Measurements from ENCODE around the gene PM20D1.
"Not testable (repeated sequence)": the region's sequence is repeated elsewhere in the genome, so short reads cannot be mapped to it uniquely, and the experiment has no call there.

The PM20D1 gene

DNA sequence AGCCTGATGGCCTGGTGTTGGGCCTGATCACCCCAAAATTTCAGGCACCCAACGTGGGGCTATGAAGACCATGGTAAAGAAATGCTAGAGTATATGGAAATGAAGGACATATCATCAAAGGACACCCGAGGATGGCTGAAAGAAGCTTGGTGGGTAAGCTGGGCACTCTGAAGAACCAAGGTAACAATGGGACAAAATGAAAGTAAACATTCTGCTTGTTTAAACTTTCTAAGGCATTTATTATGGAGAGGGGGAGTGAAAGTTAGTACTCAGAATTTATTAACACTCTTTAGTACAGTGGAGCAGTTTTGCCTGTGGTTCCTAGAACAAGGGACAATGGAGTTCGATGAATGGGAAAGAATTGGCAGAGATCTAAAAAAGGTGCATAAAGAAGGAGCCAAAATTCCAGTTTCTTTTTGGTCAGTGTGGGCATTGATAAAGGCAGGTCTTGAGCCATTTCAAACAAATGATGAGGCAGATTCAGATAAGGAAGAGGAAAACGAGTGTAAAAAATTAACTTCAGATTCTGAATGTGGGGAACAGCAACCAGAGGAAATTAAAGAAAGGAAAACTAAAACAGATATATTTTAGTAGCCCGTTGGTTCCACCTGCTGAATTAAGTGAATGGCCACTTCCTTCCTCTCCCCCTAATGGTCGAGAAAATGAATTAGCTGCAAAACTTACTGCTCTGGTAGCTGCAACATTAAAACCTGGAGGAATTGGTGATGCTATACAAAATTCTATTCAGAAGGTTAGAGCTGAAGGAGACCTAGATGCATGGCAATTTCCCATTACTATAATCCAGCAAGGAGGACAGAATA lies 8.4 kb upstream of the PM20D1 start:
- Mint-ChIP-seq H3K4me3 (peak overlapping the region; percentile 50), H3K27me3 (no peaks in the 10 kb centered on the region), H3K4me1 (peaks cover 14% of the 10 kb centered on the region), H3K36me3 (peaks cover 2% of the 10 kb centered on the region), H3K9me3 (peaks cover 12% of the 10 kb centered on the region), H3K27ac (peak overlapping the region; percentile 64)
- DNase-seq (ENCODE audit: low spot score in 2 of 2) (no peak), ATAC-seq (ENCODE audit: low read depth) (no peak)

DNA sequence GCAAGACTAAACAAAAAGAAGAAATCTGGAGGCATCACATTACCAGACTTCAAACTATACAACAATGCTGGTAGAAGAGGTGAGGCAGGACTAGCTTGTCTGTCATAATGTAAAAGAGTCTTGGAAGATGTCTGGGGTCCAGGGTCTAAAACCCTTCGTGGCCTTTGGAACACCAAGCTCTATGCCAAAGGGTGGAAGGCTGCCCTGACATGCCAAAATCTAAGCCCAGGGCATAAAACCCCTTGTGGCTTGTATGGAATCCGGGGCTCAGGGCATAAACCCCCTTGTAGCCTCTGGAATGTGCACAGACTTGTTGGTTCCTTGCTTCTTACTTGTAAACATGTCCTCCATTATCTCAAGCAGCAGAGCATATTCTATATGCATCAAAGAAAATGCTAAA lies 7.6 kb upstream of the PM20D1 start:
- not testable (repeated sequence) for H3K4me3 Mint-ChIP-seq; H3K27ac Mint-ChIP-seq; ATAC-seq (ENCODE audit: low read depth); H3K27me3 Mint-ChIP-seq; H3K36me3 Mint-ChIP-seq; DNase-seq (ENCODE audit: low spot score in 2 of 2)
- Mint-ChIP-seq H3K9me3 (peaks cover 12% of the 10 kb centered on the region), H3K4me1 (peaks cover 14% of the 10 kb centered on the region)

DNA sequence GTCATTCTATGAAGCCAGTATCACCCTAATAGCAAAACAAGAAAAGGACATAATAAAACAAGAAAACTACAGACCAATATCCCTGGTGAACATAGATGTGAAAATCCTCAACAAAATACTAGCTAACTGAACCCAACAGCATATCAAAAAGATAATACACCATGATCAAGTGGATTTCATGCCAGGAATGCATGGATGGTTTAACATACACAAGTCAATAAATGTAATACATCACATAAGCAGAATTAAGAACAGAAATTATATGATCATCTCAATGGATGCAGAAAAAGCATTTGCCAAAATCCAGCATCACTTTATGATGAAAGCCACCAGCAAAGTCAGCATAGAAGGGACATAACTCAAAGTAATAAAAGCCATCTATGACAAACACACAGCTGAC lies 6.5 kb upstream of the PM20D1 start:
- Mint-ChIP-seq H3K36me3 (peaks cover 4% of the 10 kb centered on the region), H3K9me3 (peaks cover 13% of the 10 kb centered on the region), H3K4me3 (no peak overlapping the region), H3K27ac (no peak overlapping the region), H3K27me3 (peaks cover 2% of the 10 kb centered on the region), H3K4me1 (peaks cover 14% of the 10 kb centered on the region)
- ATAC-seq (ENCODE audit: low read depth) (no peak), DNase-seq (ENCODE audit: low spot score in 2 of 2) (no peak)

DNA sequence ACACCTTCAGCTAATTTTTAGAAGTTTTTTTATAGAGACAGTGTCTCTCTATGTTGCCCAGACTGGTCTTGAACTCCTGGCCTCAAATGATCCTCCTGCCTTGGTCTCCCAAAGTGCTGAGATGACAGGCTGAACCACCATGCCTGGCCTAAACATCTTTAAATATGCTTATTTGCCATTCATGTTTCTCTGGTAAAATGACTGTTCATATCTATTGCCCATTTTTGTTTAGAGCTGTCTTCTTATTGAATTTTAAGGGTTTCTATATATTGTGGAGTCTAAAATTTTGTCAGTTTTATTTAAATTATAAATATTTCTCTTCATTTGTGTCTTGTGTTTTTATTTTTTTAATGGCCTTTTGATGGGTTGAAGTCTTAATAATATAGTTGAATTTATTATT lies 3.0 kb upstream of the PM20D1 start:
- Mint-ChIP-seq H3K4me1 (peaks cover 4% of the 10 kb centered on the region), H3K36me3 (peaks cover 4% of the 10 kb centered on the region), H3K27ac (no peak overlapping the region), H3K9me3 (peaks cover 13% of the 10 kb centered on the region), H3K27me3 (peaks cover 2% of the 10 kb centered on the region), H3K4me3 (no peak overlapping the region)
- ATAC-seq (ENCODE audit: low read depth) (no peak), DNase-seq (ENCODE audit: low spot score in 2 of 2) (no peak)

DNA sequence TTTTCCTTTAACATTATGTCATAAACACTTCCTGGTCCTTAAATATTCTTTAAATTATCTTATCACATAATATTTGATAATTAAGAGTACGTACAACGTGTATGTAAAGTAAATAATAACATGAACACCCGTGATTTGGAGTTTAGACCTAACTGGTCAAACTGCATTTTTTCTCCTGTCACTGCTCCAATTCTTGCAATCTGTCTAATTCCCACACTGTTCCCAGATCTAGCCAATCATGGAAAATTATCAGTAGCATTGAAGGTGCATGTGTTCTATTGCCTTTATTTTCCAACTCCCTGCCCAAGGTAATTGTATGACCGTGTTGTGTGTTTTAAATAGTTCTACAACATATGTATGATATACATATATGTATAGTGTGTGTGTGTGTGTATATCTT lies 2.1 kb upstream of the PM20D1 start:
- H3K27ac Mint-ChIP-seq = no peak overlapping the region
- peaks cover 13% of the 10 kb centered on the region for H3K9me3 Mint-ChIP-seq

DNA sequence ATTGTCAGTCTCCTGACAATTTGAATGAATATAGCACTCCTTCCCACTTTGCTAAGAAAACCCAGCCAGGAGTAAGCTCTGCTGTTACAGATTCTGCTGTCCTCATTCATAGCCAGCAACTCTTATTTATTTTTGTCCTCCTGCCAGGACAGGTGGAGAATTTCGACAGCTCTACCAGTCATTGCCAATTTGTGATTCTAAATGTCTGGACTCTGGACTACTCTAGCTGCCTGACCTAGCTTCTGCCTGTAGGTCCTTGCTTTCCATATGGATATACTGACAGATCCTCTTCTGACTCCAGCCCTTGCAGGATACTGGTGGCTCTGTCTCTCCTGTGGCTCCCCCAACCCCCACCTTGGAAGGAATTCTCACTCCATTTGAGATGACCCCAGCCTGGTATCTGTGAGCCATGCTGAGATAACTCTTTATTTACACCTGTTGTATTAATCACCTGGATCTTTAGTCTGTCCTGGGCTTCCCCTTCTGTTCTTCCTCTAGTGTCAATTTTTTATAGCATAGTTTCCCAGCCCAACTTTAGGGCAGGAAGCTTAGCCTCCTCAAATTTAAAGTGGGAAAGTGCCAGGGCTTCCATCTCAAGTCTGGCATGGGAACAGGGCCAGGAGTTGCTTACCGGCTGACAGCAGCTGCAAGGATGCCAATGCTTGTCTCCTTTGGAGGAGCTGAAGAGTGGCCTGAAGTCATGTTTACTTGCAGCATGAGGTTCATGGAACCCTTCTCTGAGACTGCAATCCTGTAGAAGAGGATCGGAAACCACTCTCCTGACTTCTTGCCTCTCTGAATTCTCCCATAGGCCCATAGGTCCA lies 6.7 kb downstream of the PM20D1 start:
- Mint-ChIP-seq H3K9me3 (no peaks in the 10 kb centered on the region), H3K36me3 (peaks cover 4% of the 10 kb centered on the region), H3K27me3 (no peaks in the 10 kb centered on the region), H3K27ac (no peak overlapping the region), H3K4me1 (no peaks in the 10 kb centered on the region), H3K4me3 (no peak overlapping the region)
- no peak for DNase-seq (ENCODE audit: low spot score in 2 of 2)
- ATAC-seq (ENCODE audit: low read depth) = no peak

More for the DNA sequence above, 2.1 kb upstream of the PM20D1 start:
- no peaks in the 10 kb centered on the region for H3K4me1 Mint-ChIP-seq
- no peak for DNase-seq (ENCODE audit: low spot score in 2 of 2)
- no peak for ATAC-seq (ENCODE audit: low read depth)
- H3K4me3 Mint-ChIP-seq = no peak overlapping the region
- peaks cover 2% of the 10 kb centered on the region for H3K27me3 Mint-ChIP-seq
- peaks cover 4% of the 10 kb centered on the region for H3K36me3 Mint-ChIP-seq

DNA sequence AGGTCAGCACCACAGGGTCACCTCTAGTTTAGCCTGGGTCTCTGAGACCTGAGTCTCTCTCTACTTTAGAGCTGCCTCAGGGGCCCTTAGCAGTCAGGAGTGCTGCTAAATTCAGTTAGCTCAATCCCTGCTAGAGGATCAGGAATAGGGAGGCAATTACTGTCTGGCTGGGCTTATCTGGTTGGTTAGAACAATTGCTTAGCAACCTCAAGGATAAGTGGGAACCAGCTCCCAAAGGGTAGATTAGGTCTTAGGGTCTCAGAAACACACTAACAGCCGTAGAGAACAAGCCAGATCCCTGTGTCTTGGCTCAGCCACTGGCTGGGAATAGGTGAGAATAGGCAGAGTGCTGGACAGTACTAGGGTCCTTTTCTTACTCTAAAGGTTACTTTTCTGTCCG lies 7.7 kb downstream of the PM20D1 start:
- Mint-ChIP-seq H3K27ac (no peak overlapping the region), H3K9me3 (no peaks in the 10 kb centered on the region), H3K4me3 (no peak overlapping the region), H3K27me3 (no peaks in the 10 kb centered on the region), H3K36me3 (peaks cover 4% of the 10 kb centered on the region), H3K4me1 (no peaks in the 10 kb centered on the region)
- DNase-seq (ENCODE audit: low spot score in 2 of 2) = no peak
- ATAC-seq (ENCODE audit: low read depth) = no peak

DNA sequence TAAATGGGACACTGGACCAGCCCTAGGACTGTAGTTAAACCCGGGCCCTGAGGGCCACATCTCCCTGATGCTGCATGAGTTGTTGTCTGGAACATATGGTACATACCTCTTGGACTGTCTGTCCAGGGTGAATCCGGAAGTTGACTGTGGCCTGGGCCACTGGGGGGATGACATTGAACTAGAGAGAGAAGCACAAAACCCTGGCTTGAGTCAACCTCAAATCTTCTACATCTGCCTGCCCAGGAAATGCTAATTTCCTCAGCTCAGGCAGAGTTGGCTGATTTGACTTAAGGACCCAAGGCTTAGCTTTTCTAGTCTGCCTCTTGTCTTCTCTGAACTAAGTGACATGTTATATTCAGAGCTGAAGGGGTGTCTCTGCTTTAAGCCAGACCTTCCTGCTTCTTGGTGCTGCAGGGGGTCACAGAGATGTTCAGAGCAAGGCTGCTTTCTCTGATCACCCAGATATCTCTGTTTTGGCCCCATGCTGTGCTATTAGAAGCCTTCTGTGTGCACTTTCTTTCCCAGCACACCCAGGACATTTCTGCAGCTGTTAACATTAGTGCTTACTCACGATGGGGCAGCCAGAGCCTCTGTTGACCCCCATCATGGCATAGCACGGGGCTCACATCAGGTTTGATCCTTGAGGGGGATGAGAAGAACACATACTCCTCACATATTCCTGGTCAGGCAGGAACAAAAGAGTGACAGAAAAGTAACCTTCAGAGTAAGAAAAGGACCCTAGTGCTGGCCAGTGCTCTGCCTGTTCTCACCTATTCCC lies 9.6 kb downstream of the PM20D1 start:
- Mint-ChIP-seq H3K4me1 (no peaks in the 10 kb centered on the region), H3K27me3 (no peaks in the 10 kb centered on the region), H3K27ac (no peak overlapping the region), H3K36me3 (peaks cover 4% of the 10 kb centered on the region), H3K4me3 (no peak overlapping the region), H3K9me3 (no peaks in the 10 kb centered on the region)
- no peak for DNase-seq (ENCODE audit: low spot score in 2 of 2)
- ATAC-seq (ENCODE audit: low read depth) = no peak

DNA sequence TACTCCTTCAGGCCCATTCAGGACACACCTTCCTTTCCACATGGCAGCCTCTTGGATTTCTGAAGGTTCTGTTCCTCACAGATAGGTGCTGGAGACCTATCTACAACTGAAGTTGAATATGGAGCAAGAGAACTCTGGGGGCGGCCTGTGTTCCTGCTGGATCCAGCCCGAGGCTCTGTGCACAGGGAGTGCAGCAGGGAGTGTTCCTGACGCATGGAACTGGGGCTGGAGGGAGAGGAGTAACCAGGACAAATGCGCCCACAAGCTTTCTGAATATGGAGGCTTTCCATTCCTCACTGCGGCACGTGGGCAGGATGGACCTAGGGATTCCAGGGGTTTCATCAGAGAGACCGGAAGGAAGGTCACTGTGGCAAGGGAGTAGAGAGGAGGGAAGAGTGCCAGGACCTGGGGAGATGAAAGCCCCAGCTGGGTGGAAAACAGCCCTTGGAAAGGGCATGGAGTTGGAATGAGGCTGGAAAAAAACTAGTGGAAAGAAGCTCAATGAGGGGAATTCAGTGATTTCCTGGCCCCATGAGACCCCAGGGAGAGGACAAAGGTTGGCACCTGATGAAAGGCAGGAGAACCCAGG lies 12.5 kb downstream of the PM20D1 start:
- Mint-ChIP-seq H3K36me3 (no peaks in the 10 kb centered on the region), H3K4me3 (no peak overlapping the region), H3K4me1 (no peaks in the 10 kb centered on the region), H3K27ac (no peak overlapping the region), H3K9me3 (no peaks in the 10 kb centered on the region), H3K27me3 (no peaks in the 10 kb centered on the region)
- no peak for ATAC-seq (ENCODE audit: low read depth)
- DNase-seq (ENCODE audit: low spot score in 2 of 2) = no peak

DNA sequence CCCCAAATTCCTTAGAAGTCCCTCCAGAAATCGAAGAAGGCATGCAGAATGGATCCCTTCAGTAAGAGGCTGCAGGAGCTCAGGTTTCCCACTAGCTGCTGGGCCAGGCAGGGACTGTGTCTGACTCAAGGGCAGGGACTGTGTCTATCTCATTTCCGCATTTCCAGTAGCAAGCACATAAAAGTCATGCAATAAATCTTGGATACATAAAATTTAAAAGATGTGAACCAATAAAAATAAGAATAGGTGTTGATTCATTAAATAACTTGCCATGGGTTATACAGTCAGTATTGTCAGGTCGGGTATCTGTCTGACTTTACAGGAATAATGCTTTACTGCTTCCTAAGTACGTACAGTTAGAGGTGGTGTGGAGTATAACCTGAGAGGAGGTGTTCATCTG lies 15.2 kb downstream of the PM20D1 start:
- Mint-ChIP-seq H3K27ac (no peak overlapping the region), H3K9me3 (no peaks in the 10 kb centered on the region), H3K27me3 (no peaks in the 10 kb centered on the region), H3K36me3 (no peaks in the 10 kb centered on the region), H3K4me1 (no peaks in the 10 kb centered on the region), H3K4me3 (no peak overlapping the region)
- no peak for DNase-seq (ENCODE audit: low spot score in 2 of 2)
- ATAC-seq (ENCODE audit: low read depth) = no peak

DNA sequence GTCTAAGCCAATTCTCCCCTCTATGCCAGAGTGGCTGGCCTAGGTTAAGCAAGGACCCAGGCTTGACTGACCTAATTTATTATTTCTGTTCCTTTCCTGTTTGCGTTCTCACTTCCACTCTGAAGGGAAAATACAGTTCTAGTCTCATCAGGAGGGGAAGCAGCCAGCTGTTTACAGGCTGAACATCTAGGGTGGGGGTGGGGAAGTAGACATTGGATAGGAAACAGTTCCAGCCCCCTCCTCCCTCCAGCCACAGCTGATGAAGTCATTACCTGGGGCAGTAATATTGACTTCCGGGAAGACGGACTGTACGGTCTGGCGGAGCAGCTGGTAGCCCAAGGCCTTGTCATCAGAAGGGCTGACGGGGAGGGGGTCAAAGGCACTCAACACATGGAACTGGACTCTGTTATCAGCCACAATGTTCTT lies 17.6 kb downstream of the PM20D1 start:
- Mint-ChIP-seq H3K9me3 (no peaks in the 10 kb centered on the region), H3K27ac (no peak overlapping the region), H3K36me3 (peaks cover 2% of the 10 kb centered on the region), H3K27me3 (peaks cover 4% of the 10 kb centered on the region), H3K4me1 (no peaks in the 10 kb centered on the region), H3K4me3 (no peak overlapping the region)
- ATAC-seq (ENCODE audit: low read depth) (no peak), DNase-seq (ENCODE audit: low spot score in 2 of 2) (no peak)

DNA sequence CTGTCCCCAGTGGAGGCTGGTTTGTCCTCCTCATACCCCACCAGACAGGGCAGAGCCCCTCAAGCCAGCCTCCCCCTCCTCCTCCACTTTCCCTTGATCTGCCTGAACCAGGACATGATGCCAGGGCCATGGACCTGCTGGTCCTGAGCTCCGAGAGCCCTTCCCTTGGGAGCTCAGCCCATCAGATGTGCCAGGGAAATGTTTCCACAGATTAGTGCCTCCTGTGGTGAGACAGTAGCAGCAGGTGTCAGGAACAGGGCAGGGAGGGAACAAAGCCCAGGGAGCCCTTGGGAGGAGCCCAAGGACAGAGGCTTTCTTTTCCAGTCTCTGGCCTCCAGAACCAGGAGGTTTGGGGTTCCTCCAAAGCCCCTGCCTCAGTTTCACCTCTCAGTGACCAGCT lies 22.3 kb downstream of the PM20D1 start:
- H3K36me3 Mint-ChIP-seq = peaks cover 4% of the 10 kb centered on the region
- H3K27me3 Mint-ChIP-seq = peaks cover 4% of the 10 kb centered on the region
- peaks cover 2% of the 10 kb centered on the region for H3K4me1 Mint-ChIP-seq
- H3K9me3 Mint-ChIP-seq = peaks cover 4% of the 10 kb centered on the region
- H3K4me3 Mint-ChIP-seq = no peak overlapping the region
- DNase-seq (ENCODE audit: low spot score in 2 of 2) = no peak
- H3K27ac Mint-ChIP-seq = no peak overlapping the region
- ATAC-seq (ENCODE audit: low read depth) = no peak

DNA sequence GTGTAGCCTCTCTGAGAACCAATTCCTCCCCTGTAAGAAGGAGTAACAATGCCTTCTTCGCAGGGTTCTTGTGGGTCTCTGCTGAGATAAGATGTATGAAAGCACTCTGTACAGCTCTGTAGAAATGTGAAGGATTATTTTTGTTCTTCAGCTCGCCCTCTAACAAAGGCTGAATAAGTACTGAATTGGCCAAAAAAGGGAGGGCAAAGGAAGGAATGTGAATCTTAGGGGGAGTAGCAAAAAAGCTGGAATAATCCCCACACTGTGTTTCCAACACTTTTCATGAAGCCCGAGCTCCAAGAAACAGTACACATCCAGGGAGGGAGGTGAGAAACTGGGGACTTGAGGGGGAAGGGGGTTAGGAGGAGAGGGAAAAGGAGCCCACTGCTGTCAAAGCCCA lies 22.9 kb downstream of the PM20D1 start:
- ATAC-seq (ENCODE audit: low read depth) (no peak), DNase-seq (ENCODE audit: low spot score in 2 of 2) (no peak)
- Mint-ChIP-seq H3K4me3 (no peak overlapping the region), H3K36me3 (peaks cover 4% of the 10 kb centered on the region), H3K27ac (no peak overlapping the region), H3K4me1 (peaks cover 2% of the 10 kb centered on the region), H3K27me3 (peaks cover 4% of the 10 kb centered on the region), H3K9me3 (peaks cover 9% of the 10 kb centered on the region)
